Hepatocyte (in vitro differentiated cells): Measurements from ENCODE around the gene EPGN. TPM values are rescaled to one million over a fixed set of nuclear protein-coding genes. Genes with fewer than 3 reads are reported as not detected.

ENCODE experiments used
- DNase-seq: peaks from one replicate; pipeline ENCODE4 v3.0.0-alpha.2; 2016; ENCODE audit warnings: low spot score
- H2AFZ ChIP-seq: fragments of 200-600 bp; sonication (generic); 2 replicates; pipeline ENCODE4 v1.6.0; 2016; ENCODE audit warnings: antibody characterized with exemption, mild to moderate bottlenecking
- H3K27ac ChIP-seq: fragments of 200-600 bp; sonication (generic); 2 replicates; pipeline ENCODE4 v1.5.1; 2016; ENCODE audit warnings: mild to moderate bottlenecking
- H3K27me3 ChIP-seq: fragments of 200-600 bp; sonication (generic); 2 replicates; pipeline ENCODE4 v1.6.1; 2016
- H3K36me3 ChIP-seq: fragments of 200-600 bp; sonication (generic); replicated peaks from 2 replicates; pipeline ENCODE4 v1.5.1; 2016; ENCODE audit warnings: low read depth; ENCODE audit not compliant: insufficient read depth
- H3K4me1 ChIP-seq: fragments of 200-600 bp; sonication (generic); 2 replicates; pipeline ENCODE4 v1.5.1; 2016; ENCODE audit warnings: mild to moderate bottlenecking, moderate library complexity; ENCODE audit not compliant: insufficient read depth
- H3K4me2 ChIP-seq: fragments of 200-600 bp; sonication (generic); 2 replicates; pipeline ENCODE4 v1.6.0; 2016
- H3K4me3 ChIP-seq: fragments of 200-600 bp; sonication (generic); 2 replicates; pipeline ENCODE4 v1.5.1; 2016; ENCODE audit warnings: mild to moderate bottlenecking
- H3K79me2 ChIP-seq: fragments of 200-600 bp; sonication (generic); 2 replicates; pipeline ENCODE4 v1.6.0; 2017; ENCODE audit warnings: mild to moderate bottlenecking
- H3K9me2 ChIP-seq: fragments of 200-600 bp; sonication (generic); replicated peaks from 2 replicates; pipeline ENCODE4 v1.6.0; 2017; ENCODE audit warnings: mild to moderate bottlenecking; ENCODE audit not compliant: insufficient read depth
- H3K9me3 ChIP-seq: fragments of 200-600 bp; sonication (generic); 2 replicates; pipeline ENCODE4 v1.5.1; 2016; ENCODE audit warnings: low read depth, mild to moderate bottlenecking
- H4K20me1 ChIP-seq: fragments of 200-600 bp; sonication (generic); 2 replicates; pipeline ENCODE4 v1.6.0; 2016; ENCODE audit warnings: mild to moderate bottlenecking; ENCODE audit not compliant: insufficient read depth, poor library complexity, severe bottlenecking
- CTCF ChIP-seq: fragments of 200-600 bp; sonication (generic); IDR thresholded peaks from 2 replicates; pipeline ENCODE4 v1.5.1; 2016; ENCODE audit warnings: antibody characterized with exemption, mild to moderate bottlenecking; ENCODE audit not compliant: poor library complexity
- EZH2 ChIP-seq: fragments of 200-600 bp; sonication (generic); IDR thresholded peaks from 2 replicates; pipeline ENCODE4 v1.6.1; 2016; ENCODE audit warnings: antibody characterized with exemption, mild to moderate bottlenecking, borderline replicate concordance
- EZH2phosphoT487 ChIP-seq: fragments of 200-600 bp; sonication (generic); IDR thresholded peaks from one replicate; pipeline ENCODE4 v1.6.1; 2018; ENCODE audit warnings: antibody characterized with exemption, mild to moderate bottlenecking, low read depth, moderate library complexity; ENCODE audit not compliant: unreplicated experiment, severe bottlenecking
- WGBS: methylation state at CpG from one replicate; pipeline ENCODE4 v1.1.6; 2016; ENCODE audit warnings: low lambda C conversion rate; ENCODE audit errors: missing lambda C conversion rate; 5-methylcytosine and 5-hydroxymethylcytosine counted together
- polyA plus RNA-seq: library from polyadenylated mRNA; unstranded; fragments of >200 nt; fragmentation: Nextera tagmentation; extraction: Ambion mirVana; gene quantifications from 2 replicates; pipeline ENCODE4 v1.2.1, GENCODE V29; 2016
- total RNA-seq: library from RNA; depleted of rRNA; stranded (reverse); fragments of >200 nt; gene quantifications from 2 replicates; pipeline ENCODE4 v1.2.3, GENCODE V29; 2014

The EPGN gene
- total and polyA plus RNA-seq, 2 experiments from 2014 or later, result 0.24 to 1.2 TPM

GRCh38 chr4:74330295-74330750 lies 22.1 kb downstream of the EPGN start:
- Histone ChIP-seq H3K27me3 (no peaks in the 10 kb centered on the region), H3K9me3 (no peaks in the 10 kb centered on the region), H3K4me1 (no peaks in the 10 kb centered on the region), H3K79me2 (no peaks in the 10 kb centered on the region), H3K27ac (no peak overlapping the region), H3K4me2 (no peak overlapping the region), H3K9me2 (no peaks in the 10 kb centered on the region), H4K20me1 (no peaks in the 10 kb centered on the region), H3K4me3 (no peak overlapping the region), H2AFZ (no peak overlapping the region), H3K36me3 (no peaks in the 10 kb centered on the region)
- 59% methylated on average over 9 of the region's 9 CpGs for WGBS
- TF ChIP-seq CTCF (no peak), EZH2phosphoT487 (no peak), EZH2 (no peak)
- DNase-seq, result no peak

- no peak for TF ChIP-seq CTCF
- no peak for TF ChIP-seq EZH2
- no peak for TF ChIP-seq EZH2phosphoT487
- 86% methylated on average over 2 of the region's 2 CpGs for WGBS
- H3K4me2 ChIP-seq, result no peak overlapping the region
- no peaks in the 10 kb centered on the region for H3K9me2 ChIP-seq
- no peak overlapping the region for H3K27ac ChIP-seq
- no peak for DNase-seq
- no peaks in the 10 kb centered on the region for H3K27me3 ChIP-seq
- H3K36me3 ChIP-seq, result no peaks in the 10 kb centered on the region
- H3K9me3 ChIP-seq, result no peaks in the 10 kb centered on the region
- H3K79me2 ChIP-seq, result no peaks in the 10 kb centered on the region
- H3K4me1 ChIP-seq, result no peaks in the 10 kb centered on the region
- no peak overlapping the region for H2AFZ ChIP-seq
- H3K4me3 ChIP-seq, result no peak overlapping the region
- no peaks in the 10 kb centered on the region for H4K20me1 ChIP-seq
Observed at GRCh38 chr4:74331252-74331651, 23.0 kb downstream of the EPGN start.

GRCh38 chr4:74331944-74332343 lies 23.7 kb downstream of the EPGN start:
- no peak for DNase-seq
- no peak overlapping the region for H3K27ac ChIP-seq
- no peaks in the 10 kb centered on the region for H3K36me3 ChIP-seq
- H3K4me1 ChIP-seq, result no peaks in the 10 kb centered on the region
- H4K20me1 ChIP-seq, result no peaks in the 10 kb centered on the region
- no peaks in the 10 kb centered on the region for H3K9me3 ChIP-seq
- no peak overlapping the region for H3K4me2 ChIP-seq
- no peaks in the 10 kb centered on the region for H3K79me2 ChIP-seq
- TF ChIP-seq EZH2phosphoT487 (no peak), CTCF (no peak), EZH2 (no peak)
- H3K27me3 ChIP-seq, result no peaks in the 10 kb centered on the region
- H3K9me2 ChIP-seq, result no peaks in the 10 kb centered on the region
- no peak overlapping the region for H2AFZ ChIP-seq
- H3K4me3 ChIP-seq, result no peak overlapping the region

GRCh38 chr4:74334636-74335035 lies 26.4 kb downstream of the EPGN start:
- Histone ChIP-seq H3K4me1 (no peaks in the 10 kb centered on the region), H4K20me1 (no peaks in the 10 kb centered on the region)

More at GRCh38 chr4:74334636-74335035, 26.4 kb downstream of the EPGN start:
- Histone ChIP-seq H3K27ac (no peak overlapping the region), H3K79me2 (no peaks in the 10 kb centered on the region), H3K27me3 (no peaks in the 10 kb centered on the region), H3K9me3 (no peaks in the 10 kb centered on the region), H3K9me2 (no peaks in the 10 kb centered on the region), H3K4me3 (no peak overlapping the region), H3K4me2 (no peak overlapping the region), H2AFZ (no peak overlapping the region), H3K36me3 (no peaks in the 10 kb centered on the region)
- no peak for DNase-seq
- 65% methylated on average over 7 of the region's 7 CpGs for WGBS
- no peak for TF ChIP-seq EZH2
- TF ChIP-seq EZH2phosphoT487, result no peak
- no peak for TF ChIP-seq CTCF
